GM21619 (cell line): ENCODE data around the gene ANO2.
"Not testable (repeated sequence)": the region's sequence is repeated elsewhere in the genome, so short reads cannot be mapped to it uniquely, and the experiment has no call there.

Experiments used
- ATAC-seq: cut with Tn5 transposase; IDR thresholded peaks from one replicate; pipeline ENCODE4 v1.9.1; 2021; ENCODE audit not compliant: unreplicated experiment

The ANO2 gene

GRCh38 chr12:5830111-5830510 is 114.9 kb downstream of the ANO2 start:
- no peak for ATAC-seq

DNA sequence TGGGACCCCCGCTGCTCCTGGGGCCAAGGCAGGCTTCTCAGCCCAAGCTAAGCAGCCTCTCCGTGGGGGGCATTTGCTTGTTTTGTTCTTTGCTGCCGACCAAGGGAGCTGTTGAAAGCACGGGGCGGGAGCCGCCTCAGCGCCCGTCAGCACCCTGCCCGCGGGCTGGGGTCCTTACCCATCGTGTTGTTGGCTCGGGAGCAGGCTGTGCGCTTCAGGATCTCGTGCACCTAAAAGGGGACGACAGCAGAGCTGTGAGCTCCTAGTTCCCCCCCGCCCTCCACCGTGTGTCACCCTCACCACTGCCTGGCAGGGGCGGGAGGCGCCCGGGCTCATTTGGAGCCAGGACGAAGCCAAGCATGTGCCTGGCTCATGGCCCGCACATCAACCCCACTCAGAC is 117.5 kb downstream of the ANO2 start:
- ATAC-seq: no peak

DNA sequence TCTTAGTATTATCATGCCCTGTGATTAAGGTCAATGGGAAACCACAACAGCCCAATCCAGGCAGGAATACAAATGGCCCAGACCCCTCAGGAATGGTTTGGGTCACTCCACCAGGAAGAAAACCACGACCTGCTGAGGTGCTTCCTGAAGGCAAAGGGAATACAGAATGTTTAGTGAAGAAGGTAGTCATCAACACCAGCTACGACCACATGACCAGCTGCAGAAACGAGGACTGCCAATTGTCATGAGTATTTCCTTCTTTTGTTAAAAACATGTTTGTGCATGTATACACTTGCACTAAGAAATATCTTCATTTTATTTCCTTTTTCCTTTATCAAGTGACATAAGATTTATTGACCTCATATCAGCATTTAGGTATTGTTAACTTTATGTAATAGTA is 119.3 kb downstream of the ANO2 start:
- not testable (repeated sequence) for ATAC-seq

GRCh38 chr12:5818877-5819276 is 126.2 kb downstream of the ANO2 start:
- ATAC-seq: not testable (repeated sequence)

- ATAC-seq: no peak
Observed at GRCh38 chr12:5817246-5817645, 127.8 kb downstream of the ANO2 start.

- ATAC-seq: no peak
Observed at GRCh38 chr12:5809586-5809985, 135.5 kb downstream of the ANO2 start.

DNA sequence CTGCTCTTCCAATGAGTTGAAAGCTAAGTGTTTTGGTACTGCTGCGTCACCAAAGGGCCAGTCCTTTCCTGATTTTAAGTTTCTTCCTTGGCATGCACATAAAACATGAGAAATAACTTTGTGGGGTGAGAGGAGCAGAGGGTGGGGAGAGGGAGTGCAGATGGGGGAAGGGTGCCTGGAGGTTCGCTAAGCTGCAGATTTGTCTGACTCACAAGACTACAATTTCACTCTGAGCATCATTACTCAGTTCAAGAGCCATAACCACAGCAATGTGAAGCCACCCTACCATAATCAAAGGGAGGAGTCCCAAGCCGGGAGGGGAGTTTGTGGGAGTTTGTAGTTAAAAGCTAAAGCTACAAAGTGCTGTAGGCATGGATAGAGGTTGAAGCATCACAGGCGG is 136.1 kb downstream of the ANO2 start:
- no peak for ATAC-seq

- no peak for ATAC-seq
Observed at GRCh38 chr12:5807514-5808219, 137.4 kb downstream of the ANO2 start.

- no peak for ATAC-seq
Observed at GRCh38 chr12:5807090-5807414, 138.0 kb downstream of the ANO2 start.

- ATAC-seq: no peak
Observed at GRCh38 chr12:5806371-5807089, 138.5 kb downstream of the ANO2 start.

GRCh38 chr12:5803532-5803931 is 141.5 kb downstream of the ANO2 start:
- ATAC-seq: no peak

DNA sequence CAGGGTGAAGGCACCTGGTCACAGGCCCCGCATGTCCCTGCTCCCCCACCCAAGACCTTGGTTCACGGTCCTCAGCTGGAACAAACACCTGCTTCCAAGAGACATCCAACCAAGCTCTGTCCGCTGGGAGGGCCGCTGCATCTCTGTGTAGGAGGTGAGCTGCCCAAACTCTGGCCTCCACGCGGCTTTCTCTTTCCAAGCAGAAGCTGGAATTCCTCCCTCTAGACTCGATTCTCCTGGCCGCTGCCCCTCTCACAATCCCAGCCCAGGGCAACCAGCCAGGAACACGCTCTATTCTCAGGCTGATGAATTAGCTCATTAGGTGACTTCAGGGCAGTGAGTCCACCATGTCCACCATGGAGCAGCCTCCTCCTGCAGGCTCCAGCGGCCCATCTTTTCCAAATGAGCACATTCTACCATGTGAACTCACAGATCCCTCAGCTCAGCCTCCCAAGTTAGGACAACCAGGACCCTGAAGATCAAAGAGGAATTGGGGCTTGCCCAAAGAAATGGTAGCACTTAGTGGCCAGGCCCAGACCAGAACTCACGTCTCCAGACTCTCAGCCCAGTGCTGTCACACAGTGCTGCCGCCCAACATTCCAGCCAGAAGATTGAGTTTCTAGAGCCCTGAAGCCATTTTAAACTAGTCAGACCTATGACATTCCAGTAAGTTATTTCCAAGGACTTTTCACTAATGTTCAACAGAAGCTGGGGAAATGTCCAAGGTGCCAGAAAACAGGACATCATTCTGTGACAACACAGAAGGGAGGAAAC is 146.6 kb downstream of the ANO2 start:
- no peak for ATAC-seq

DNA sequence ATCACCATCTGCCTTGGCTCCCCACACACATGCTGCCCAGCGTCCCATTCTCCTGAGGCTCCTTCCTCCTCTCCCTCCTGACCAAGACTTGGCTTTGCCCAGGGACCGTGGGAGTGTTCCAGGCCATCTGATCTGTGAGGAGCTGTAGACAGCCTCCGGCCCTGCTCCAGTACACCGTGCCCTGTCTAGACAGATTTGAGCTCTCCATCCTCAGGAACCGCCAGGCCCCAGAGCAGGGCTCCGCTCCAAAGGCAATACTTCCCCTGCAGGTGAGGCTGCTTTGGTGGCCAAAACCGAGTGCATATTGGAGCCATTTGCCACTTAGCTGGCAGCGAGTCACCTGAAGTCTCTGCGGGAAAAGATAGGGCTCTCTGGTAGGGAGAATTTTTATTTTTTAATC is 147.4 kb downstream of the ANO2 start:
- no peak for ATAC-seq

- ATAC-seq: no peak
Observed at GRCh38 chr12:5796959-5797225, 148.2 kb downstream of the ANO2 start.

GRCh38 chr12:5796171-5796958 is 148.7 kb downstream of the ANO2 start:
- no peak for ATAC-seq

- no peak for ATAC-seq
Observed at GRCh38 chr12:5794156-5794555, 150.9 kb downstream of the ANO2 start.

- no peak for ATAC-seq
Observed at GRCh38 chr12:5792343-5792742, 152.7 kb downstream of the ANO2 start.

- ATAC-seq: no peak
Observed at GRCh38 chr12:5789469-5789968, 155.5 kb downstream of the ANO2 start.

- no peak for ATAC-seq
Observed at GRCh38 chr12:5787828-5788227, 157.2 kb downstream of the ANO2 start.

GRCh38 chr12:5785601-5786000 is 159.5 kb downstream of the ANO2 start:
- ATAC-seq: no peak

- ATAC-seq: no peak
Observed at GRCh38 chr12:5784462-5785130, 160.5 kb downstream of the ANO2 start.
